HG03159 (cell line): ENCODE measurements around the gene TUG1.
A peak's percentile ranks its signal among the peaks of the same experiment; 100 is the strongest.

ENCODE experiments used
- ATAC-seq: cut with Tn5 transposase; IDR thresholded peaks from one replicate; pipeline ENCODE4 v1.9.1; 2021; ENCODE audit warnings: mild to moderate bottlenecking, moderate library complexity; ENCODE audit not compliant: unreplicated experiment

Gene TUG1

DNA sequence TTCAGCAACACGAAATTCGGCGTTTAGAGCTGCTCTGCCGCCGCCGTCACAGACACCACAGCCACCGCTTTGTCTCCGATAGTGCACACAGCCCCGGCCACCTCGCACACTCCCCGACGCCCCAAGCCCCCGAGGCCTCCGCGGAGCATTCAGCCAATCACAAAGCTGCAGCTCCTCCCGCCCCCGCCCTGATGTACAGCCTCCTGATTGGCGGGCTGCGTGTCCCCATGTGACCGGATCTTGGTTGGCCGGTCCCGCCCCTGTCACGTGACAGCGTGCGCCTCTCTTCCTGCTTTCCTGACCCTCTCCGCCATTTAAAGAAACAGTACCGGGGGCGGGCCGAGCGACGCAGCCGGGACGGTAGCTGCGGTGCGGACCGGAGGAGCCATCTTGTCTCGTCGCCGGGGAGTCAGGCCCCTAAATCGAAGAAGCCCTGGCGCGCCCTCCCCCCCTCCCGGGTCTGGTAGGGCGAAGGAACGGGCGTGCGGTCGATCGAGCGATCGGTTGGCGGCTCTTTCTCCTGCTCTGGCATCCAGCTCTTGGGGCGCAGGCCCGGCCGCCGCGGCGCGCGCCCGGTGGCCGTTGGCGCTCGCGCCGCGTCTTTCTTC is at the start of gene TUG1:
Gene TUG1 (plus strand): TSS at position 342 of the 608 bp plus-strand sequence.
- peak; percentile 87 for ATAC-seq

DNA sequence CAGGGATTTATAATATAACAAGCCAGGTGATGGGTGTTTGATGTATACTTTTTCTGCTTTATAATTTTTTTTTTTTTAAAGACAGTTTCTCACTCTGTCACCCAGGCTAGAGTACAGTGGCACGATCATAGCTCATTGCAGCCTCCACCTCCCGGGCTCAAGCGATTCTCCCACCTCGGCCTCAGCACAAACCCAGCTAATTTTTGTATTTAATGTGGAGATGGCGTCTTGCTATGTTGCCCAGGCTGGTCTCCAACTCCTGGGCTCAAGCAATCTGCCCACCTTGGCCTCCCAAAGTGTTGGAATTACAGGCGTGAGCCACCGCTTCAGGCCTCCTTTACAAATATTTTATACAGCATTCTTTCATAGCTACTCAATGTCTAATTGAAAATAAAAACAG is 49.1 kb upstream of the TUG1 start:
- no peak for ATAC-seq

DNA sequence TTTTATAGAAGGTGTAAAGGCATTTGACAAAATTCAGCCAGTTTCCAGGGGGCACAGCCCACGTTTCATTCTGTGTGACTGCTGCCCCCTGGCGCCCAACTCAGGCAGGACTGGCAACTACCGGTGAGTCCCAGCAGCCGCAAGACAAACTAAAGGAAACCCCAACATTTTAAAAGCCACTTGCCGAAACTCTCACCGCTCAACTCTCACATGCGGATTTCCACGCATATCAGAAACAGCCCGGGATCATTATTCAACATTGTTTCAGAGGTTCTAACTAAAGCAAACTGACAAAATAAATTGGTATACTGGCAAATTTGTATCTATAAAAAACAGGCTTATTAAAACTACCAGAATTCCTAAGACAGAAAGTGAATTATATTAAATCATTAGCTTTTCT is 48.7 kb upstream of the TUG1 start:
- no peak for ATAC-seq

DNA sequence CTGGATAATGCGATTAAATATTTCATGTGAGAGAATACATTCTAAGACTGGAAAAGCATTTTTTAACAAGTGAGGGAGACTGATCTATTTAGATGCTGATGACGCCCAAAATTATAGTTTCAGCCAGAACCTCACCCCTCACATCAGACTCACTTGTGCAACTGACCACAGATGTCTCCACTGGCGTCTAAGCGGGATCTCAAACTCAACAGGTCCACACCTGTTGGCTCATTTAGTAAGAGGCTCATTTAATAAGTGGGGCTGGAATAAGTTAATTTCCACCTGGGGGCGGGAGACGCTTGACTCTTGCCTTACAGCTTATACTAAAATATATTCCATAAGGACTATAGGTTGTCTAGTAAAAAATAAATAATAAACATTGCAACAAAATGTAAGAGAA is 48.0 kb upstream of the TUG1 start:
- ATAC-seq, result no peak

DNA sequence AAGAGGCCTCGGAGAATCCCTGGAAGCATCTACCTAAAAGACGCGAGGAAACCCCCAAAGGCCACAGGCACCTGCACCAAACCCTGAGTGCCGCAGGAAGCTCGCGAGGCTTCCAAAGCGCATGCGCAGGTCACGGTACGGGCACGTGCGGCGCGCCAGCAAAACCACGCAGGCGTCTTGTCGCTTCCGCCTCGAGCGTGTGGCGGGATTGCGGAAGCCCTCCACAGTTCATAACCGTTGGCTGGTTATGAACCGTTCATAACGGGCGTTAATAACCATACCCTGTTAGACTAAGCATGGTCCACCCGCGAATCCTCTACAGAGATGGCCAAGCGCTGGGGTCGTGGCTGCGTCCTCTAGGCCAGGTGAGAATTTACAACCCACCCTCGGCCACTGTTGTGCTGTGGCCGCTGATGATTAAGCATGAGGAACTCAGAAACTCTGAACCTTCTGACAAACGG is 46.9 kb upstream of the TUG1 start:
- ATAC-seq, result no peak

DNA sequence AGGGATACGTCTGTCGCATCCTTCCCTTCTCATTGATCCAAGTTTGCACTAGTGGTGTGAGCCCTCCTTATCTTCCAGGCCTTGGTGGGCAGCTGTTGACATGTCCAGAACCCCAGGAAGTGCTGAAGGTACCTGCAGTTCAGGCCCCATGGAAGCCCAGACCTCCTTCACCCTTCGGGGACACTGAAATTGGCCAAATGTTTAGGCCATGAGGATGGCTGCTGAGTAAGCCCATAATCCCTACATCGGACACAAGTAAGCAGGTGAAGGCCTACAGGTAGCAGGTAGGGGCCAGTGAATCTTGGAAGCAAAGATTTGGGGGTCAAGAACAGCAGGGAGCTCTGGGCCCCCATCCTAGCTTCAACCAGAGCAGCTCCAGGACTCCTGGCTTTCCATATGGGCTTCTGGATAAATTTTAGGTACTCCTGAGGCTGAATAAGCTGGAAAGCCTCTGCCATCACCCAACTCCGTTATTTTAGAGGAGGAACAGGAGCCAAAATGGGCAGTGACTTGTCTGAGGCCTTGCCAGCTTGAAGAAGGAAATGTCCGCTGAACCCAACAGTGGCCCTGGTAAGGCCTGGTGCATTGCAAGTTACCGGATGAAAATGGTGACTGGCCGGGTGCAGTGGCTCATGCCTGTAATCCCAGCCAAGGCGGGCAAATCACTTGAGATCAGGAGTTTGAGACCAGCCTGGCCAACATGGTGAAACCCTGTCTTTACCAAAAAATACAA is 45.7 kb upstream of the TUG1 start:
- no peak for ATAC-seq

DNA sequence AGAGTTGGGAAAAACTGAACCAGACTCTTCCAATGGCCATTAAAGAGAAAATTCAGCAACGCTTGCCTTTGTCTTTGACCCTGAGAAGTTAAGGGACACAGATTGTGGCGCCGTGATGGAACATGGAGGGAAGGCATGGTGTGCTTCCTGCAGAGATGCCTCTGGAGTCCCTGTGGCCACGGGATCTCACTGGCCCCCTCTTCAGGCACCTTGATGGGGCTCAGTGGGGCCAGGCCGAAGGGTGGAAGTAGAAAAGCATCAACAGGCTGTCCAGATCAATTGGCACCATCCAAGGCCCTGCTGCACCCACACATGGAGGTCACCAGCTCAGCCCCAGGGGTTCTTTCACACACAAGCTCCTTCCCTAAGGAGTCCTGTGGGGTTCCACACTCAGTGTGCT is 43.4 kb upstream of the TUG1 start:
- no peak for ATAC-seq

DNA sequence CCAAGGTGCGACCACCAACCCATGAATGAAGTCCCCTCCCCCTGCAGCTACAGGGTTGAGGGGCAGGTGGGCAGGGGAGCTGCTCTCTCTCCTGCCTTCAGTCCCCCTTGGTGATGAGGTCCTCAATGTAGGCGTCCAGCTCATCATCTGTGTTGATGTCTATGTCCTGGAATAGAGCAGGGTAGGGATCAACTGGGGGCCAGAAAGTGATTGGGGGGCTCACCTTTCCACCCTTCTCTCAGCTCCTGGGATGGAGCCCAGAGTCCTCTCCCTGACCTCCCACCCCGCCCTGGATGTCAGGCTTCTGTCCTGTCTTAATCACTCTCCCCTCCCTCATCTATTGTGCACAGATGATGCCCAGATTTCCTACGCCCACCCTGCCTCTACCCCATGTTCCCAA is 42.4 kb upstream of the TUG1 start:
- no peak for ATAC-seq

DNA sequence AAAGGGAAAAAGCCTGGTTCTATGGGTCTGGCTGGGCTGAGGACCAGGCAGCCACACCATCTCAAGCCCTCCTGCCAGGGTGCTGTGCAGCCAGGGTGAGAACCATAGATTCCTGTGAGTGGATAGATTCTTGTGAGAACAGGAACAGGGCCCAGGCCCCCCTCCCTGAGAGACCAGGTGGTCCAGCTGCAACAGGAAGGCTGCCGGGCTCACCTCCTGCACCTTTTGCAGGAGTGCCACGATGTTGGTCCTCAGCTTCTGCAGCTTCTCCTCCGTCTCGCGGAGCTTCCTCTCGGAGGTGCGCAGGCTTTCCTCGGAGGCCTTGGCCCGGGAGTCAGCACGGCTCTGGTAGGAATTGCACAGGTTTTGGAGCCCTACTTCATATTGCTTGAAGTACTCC is 41.3 kb upstream of the TUG1 start:
- ATAC-seq, result no peak

DNA sequence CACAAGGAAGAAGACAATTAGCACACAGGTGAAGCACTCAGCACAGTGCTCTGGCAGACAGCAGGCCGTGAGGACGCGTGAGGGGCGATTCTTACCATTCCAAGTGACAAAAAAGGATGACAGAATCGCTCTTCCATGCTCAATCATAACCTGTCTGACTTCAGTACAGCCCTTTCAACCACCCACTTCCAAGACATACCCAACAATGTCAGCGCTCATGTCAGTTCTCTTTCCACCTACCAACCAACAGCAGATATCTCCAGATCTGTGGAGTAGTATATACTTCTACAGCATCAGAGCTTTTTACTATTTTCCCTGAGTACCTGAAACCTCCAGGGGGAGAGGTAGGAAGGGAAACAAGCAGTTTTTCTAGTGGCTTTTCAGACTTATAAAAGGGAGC is 40.7 kb upstream of the TUG1 start:
- no peak for ATAC-seq

DNA sequence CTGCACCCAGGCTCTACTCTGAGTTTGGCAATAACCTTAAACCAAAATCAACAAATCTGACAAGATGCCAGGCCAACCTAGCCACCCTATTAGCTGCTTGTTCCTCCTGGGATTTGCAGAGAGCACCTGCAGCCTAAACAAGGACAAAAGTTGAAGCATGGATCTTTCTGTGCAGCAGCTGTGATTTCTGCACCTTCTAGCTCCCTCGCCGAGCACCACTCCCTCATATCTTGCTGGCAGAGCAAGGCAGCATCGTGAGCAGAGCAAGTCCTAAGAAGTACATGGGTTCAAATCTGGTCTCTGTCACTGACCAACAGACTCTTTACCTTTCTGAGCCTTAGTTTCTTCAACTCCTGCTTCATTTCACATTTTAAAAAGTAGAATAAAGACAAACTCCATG is 38.8 kb upstream of the TUG1 start:
- ATAC-seq, result no peak

DNA sequence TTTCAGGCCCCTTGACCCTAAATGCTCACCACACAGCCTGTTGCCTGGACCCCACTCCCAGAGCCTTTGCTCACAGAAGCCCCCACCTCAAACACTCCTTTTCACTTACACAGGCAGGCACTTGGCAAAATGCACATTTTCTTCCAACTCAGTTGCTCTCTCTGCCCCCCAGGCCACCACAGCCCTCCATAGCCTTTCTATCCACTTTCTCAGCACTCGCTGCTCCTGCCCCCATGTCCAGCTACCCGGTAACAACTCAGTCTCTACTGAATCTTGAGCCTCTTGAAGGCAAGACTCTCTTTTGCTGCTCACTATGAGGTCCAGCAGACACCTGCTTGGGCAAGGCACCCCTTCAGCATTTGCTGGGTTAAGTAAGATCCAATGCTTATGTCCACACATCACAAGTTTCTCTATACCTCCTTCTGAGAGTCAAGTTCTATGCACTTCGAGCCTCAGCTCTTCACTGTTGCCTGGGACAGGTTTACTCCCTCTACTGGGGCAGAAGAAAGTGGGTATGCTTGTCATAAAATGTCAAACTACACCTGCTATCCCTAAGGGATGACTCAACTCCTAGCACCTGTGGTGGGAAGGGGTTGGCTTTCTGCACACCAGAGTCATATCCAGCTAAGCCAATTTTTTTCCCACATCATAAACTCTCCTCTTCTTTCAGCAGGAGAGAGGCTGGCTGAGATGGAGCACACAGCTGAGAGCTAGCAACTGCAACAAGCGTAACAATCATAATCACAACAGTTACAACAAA is 37.3 kb upstream of the TUG1 start:
- ATAC-seq, result no peak

DNA sequence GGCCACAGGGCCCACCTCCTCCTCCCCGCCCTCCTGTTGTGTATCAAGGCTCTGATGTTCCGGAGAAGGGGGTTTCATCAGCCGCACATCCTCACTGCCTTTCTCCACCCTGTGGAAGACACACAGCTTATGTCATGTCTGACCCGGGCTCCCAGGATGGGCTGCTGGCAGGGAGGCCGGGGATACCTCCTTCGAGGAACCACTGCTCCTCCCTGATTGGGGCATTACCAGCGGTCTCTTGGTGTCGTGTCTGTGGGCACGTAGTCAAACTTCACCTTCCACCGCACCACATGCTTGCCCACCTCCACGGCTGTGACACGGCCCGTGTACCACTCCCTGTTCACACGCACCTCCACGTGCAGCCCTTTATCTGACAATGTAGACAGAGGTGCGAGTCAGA is 36.4 kb upstream of the TUG1 start:
- ATAC-seq, result no peak

DNA sequence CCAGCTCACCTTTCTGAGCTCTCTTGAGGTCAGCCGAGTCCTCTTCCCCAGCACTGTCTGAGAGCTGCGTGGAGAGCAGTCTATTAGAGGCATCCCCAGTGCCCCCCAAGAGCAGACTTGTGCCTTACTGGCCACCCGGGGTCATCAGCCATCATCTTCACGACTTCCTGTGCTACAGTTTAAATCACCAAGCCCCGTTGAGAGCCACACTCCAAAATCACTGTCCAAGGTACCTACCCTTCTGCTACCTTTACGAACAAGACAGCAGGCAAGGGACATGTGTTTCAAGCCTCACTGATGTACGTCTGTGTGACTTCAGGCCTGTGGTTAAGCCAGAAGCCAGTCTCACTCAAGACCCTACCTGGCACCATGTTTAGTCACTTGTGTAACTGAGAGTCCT is 35.6 kb upstream of the TUG1 start:
- ATAC-seq, result no peak

DNA sequence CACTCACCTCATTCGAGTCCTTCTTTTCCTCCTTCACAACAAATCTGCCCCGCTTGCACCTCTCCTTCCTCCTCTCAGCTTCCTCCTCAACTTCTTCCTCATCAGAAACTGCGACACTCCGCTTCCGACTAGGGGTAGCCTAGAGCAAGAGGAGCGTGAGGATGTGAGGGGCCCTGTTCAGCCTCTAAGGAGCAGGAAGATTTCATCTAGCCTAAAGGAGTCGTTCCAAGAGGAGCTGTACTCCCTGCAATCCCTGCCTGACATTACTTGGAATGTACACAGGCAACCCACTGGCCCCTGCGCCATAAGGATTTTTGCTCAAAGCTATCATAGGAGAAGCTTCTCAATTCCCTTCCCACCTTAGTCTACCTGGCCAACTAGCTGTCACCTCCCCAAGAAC is 35.0 kb upstream of the TUG1 start:
- ATAC-seq, result no peak

DNA sequence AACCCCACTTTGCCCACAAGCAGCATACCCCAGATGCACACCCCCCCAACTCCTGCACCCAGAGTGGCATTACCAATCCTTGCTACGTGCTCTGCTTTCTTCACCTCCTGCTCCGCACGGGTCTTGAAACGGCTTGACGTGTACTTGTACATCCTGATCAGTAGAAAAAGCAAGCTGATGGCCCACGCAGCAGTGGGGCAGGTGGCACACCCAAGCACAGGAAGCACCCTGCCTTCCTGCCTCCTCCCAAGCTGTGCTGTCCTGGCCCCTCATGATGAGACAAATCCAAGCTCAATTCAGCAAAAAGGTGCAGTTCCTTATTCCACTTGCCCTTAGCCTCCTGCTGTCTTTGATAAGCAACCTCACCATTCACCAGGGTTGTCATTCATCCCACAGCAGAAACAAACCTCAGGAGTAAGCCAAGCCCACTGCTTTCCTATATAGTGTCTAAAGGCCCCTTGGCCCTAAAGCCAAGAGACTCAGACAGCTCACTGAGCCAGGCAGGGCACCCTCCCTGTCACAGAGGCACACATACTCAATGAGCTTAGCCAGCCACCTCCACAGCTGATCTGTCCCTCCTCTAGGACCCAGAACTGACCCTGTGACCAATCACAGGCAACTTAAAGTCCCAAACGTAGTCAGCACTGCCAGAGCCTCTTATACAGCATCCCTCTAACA is 28.2 kb upstream of the TUG1 start:
- no peak for ATAC-seq

DNA sequence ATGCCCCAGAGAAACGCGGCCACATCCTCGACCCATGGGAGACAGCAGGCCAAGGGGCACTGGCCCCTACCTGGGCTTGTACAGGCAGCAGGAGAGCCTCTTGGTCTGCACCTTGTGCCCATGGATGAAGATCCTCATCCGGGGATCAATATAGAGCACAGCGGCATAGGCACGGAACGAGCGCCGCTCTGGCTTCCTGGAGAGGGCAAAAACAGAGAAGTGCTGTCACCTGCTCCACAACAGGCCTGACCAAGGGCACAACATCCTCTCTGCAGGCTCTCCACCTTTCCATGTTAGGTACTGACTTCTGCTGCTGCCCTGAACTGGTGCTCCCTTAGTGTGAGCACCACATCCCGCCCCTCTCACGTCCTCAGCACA is 27.7 kb upstream of the TUG1 start:
- no peak for ATAC-seq

DNA sequence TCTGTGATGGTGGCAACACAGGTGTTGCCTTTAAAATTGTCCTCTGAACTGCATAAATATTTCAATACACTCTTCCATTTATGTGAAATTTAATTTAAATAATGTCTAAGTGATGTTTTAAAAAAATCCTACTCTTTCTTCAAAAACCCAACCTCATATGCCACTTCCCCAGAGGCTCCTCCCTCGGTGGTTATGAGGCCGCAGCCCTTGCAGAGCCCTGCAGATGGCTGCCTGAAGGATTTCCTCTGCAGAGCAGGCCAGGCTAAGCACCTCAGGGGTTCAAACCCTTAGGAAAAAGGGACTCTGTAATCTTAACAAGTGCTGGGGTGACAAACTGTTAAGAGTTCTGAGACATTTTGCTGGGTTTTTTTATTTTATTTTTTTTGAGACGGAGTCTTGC is 25.7 kb upstream of the TUG1 start:
- ATAC-seq, result no peak

DNA sequence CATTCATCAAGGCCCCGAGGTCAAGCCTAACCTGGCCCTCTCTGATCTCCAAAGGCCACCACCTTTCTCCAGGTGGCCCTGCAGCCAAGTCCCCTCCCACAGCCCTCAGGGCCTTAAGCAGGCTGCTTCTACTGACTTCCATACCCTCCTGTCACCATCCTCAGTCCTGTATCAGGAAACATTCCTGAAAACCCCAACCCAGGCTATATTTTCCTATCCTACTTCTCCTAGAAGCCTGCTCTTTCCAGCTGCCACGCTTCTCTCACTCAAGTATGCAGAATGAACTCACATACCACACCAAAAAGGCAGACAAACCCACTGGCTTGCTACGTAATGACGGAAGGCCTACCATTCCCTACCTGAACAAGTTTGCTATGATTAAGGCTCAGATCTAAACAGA is 24.1 kb upstream of the TUG1 start:
- ATAC-seq, result no peak

DNA sequence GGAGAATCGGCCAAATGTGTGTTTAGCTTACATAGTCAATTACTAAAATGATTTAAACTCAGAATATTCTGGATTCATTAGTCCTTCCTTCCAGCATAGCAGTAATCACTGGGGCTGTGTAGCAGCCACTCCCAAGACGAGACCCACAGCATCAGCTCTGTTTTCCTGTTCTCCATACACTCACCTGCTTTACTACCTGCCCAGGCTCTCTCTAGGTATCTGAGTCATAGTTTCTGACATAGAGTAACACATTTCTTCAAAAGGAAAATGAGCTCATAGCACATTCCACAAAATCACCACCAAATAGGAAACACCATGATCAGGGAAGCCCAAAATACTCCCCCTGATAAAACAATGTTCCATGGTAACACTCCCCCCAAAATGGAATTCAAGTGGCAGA is 23.4 kb upstream of the TUG1 start:
- ATAC-seq, result no peak

DNA sequence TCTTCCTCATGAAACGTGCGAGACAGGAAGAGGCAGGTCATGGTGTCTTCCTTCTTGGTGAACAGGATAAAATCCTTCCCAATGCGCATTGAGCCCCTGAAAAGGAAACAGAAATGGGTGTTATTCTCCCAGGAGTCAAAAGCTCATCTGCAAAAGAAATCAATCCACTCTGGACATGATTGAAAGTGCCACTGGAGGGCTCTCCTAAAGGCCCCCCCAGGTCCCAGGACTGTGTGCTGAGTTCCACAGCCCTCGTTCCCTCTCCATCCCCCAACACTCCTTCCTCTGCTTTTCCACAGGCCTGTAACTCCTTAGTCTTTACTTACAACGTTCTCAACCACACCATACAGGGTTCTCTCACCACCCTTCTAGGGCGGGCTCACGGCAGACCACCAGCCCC is 22.7 kb upstream of the TUG1 start:
- no peak for ATAC-seq
